Measurements from ENCODE around the gene CCDC90B.
"Not testable (repeated sequence)": the region's sequence is repeated elsewhere in the genome, so short reads cannot be mapped to it uniquely, and the experiment has no call there.

Gene CCDC90B

GRCh38 chr11:83285771-83286528 is at the start of gene CCDC90B:
TSS of gene CCDC90B (minus strand) at chr11:83286367. CDS start at chr11:83285972, 395 bp downstream.
- DNase-seq = peak; percentile 100

- no peak for DNase-seq
These were observed 49.4 kb upstream of the CCDC90B start for GRCh38 chr11:83335446-83336070.

GRCh38 chr11:83330303-83330702 is 44.1 kb upstream of the CCDC90B start:
- DNase-seq = no peak

- DNase-seq = no peak
These were observed 40.2 kb upstream of the CCDC90B start for GRCh38 chr11:83326326-83326725.

GRCh38 chr11:83319346-83319745 is 33.2 kb upstream of the CCDC90B start:
- DNase-seq = no peak

GRCh38 chr11:83318931-83319330 is 32.8 kb upstream of the CCDC90B start:
- DNase-seq = no peak

- DNase-seq = no peak
These were observed 31.9 kb upstream of the CCDC90B start for GRCh38 chr11:83317757-83318690.

GRCh38 chr11:83316897-83317268 is 30.7 kb upstream of the CCDC90B start:
- DNase-seq = not testable (repeated sequence)

GRCh38 chr11:83316143-83316896 is 30.2 kb upstream of the CCDC90B start:
- DNase-seq = not testable (repeated sequence)

- DNase-seq = no peak
These were observed 26.3 kb upstream of the CCDC90B start for GRCh38 chr11:83312430-83312829.

GRCh38 chr11:83311701-83312100 is 25.5 kb upstream of the CCDC90B start:
- DNase-seq = no peak

- no peak for DNase-seq
These were observed 24.6 kb upstream of the CCDC90B start for GRCh38 chr11:83310718-83311117.

- DNase-seq = not testable (repeated sequence)
These were observed 22.4 kb upstream of the CCDC90B start for GRCh38 chr11:83308536-83308935.

GRCh38 chr11:83306200-83307080 is 20.3 kb upstream of the CCDC90B start:
- DNase-seq = no peak

- DNase-seq = no peak
These were observed 17.1 kb upstream of the CCDC90B start for GRCh38 chr11:83303316-83303715.

GRCh38 chr11:83302151-83302550 is 16.0 kb upstream of the CCDC90B start:
- DNase-seq = peak; percentile 70

GRCh38 chr11:83299681-83300080 is 13.5 kb upstream of the CCDC90B start:
- no peak for DNase-seq

GRCh38 chr11:83294208-83294607 is 8.0 kb upstream of the CCDC90B start:
- DNase-seq = no peak

GRCh38 chr11:83293457-83293774 is 7.2 kb upstream of the CCDC90B start:
- no peak for DNase-seq

GRCh38 chr11:83292709-83293456 is 6.7 kb upstream of the CCDC90B start:
- peak; percentile 91 for DNase-seq

- DNase-seq = no peak
These were observed 1.5 kb upstream of the CCDC90B start for GRCh38 chr11:83287631-83288030.

All from OCI-M1 (cell line).